H4 (cell line): ENCODE data around the gene PLPPR4. TPM values are rescaled to one million over a fixed set of nuclear protein-coding genes. Genes with fewer than 3 reads are reported as not detected.
A peak's percentile ranks its signal among the peaks of the same experiment; 100 is the strongest.

Source experiments
- DNase-seq: peaks from one replicate; pipeline ENCODE4 v3.0.0-alpha.2; 2015; ENCODE audit warnings: low spot score
- total RNA-seq: library from RNA; depleted of rRNA; stranded (reverse); fragments of >200 nt; shearing (Covaris generic); gene quantifications from 2 replicates; pipeline ENCODE4 v1.2.3, GENCODE V29; 2014

PLPPR4 gene
- total RNA-seq, 1 experiment from 2014 or later = 0.35 TPM

GRCh38 chr1:99347041-99347684 is 82.9 kb downstream of the PLPPR4 start:
- DNase-seq = no peak

GRCh38 chr1:99348397-99349132 is 84.3 kb downstream of the PLPPR4 start:
- DNase-seq = peak; percentile 48

GRCh38 chr1:99352821-99353220 is 88.5 kb downstream of the PLPPR4 start:
- no peak for DNase-seq

GRCh38 chr1:99358770-99359169 is 94.5 kb downstream of the PLPPR4 start:
- no peak for DNase-seq
